HPDE6-E6E7 (cell line): ENCODE measurements around the gene STAMBP.

Source experiments
- DNase-seq: peaks from one replicate; pipeline ENCODE4 v3.0.0; 2011; ENCODE audit warnings: missing footprints; ENCODE audit errors: extremely low spot score

Gene STAMBP

GRCh38 chr2:73906847-73907505, 78.2 kb downstream of the STAMBP start:
- DNase-seq, result no peak

DNA sequence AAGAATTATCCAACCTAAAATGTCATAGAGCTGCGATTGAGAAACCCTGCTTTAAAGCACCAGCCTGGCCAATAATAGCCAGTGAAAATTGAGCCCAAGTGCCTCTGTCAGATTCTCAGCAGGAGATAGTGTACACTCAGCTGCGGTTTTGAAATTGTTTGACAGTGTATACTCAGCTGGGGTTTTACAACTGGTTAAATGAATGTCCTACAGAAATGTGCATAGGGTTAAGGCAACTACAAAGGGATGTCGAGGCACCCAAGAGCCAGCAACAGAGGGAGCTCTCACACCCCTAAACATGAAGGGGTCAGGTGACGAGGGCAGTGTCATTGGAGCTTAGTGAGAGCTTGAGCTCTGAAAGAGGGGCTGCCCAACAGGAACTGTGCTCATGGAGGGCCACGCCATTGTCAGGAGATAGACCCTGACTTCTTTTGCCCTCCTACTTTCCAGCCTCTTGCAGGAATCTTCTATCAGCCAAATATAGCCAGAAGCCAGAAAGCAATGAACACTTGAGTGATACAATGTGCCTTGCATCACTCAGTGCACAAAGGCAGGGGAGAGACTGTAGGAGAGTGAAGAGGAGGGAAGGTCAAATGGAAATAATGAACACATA, 79.2 kb downstream of the STAMBP start:
- peak; percentile 19 for DNase-seq

GRCh38 chr2:73908689-73909652, 80.2 kb downstream of the STAMBP start:
- DNase-seq, result no peak

- no peak for DNase-seq
These were observed 82.2 kb downstream of the STAMBP start for GRCh38 chr2:73910873-73911547.

DNA sequence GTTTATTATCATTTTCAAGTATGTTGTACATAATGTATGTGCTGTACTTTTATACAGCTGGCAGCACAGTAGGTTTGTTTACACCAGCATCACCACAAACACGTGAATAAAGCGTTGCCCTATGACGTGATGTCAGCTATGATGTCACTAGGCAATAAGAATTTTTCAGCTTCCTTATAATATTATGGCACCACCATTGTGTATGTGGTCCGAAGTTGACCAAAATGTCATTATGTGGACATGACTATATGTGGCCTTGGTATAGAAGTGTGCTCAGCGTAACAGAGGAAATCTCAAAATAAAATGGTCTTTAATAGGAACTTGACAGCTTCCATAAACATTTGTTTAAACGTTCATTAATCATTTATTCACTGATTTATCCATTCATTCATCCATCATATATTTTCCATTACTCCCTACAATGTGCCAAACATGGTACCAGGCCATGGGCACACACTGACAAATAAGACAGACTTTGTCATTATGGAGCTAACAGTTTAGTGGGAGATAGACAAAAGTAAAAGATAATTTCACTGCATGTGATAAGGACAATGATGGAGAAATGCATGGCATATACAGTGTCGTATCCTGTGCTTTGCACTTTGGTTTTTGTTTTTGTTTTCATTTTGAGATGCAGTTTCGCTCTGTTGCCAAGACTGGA, 82.9 kb downstream of the STAMBP start:
- no peak for DNase-seq

DNA sequence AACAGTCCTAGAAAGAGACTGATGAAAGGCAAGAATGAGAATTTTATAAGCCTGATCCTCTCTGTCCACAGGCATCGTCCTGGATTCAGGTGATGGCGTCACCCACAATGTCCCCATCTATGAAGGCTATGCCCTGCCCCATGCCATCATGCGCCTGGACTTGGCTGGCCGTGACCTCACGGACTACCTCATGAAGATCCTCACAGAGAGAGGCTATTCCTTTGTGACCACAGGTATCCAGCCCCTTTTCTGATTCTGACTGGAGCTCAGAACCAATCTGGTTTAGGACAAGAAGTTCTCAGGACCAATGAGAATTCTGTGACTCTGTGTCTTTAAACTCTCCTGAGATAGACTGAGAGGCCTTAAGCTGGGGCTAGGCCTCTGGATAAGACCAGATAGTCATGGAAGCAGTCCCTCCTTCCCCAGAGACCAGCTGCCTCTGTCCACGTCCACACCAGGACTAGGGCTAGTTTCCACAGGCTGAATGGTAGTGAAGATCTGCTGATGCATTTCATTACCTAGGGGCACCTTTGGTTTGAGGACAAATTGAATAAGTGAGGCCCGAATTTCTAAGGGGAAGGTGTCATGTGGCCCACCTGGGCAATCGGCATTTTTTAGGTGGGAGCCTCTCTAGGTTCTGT, 84.8 kb downstream of the STAMBP start:
- DNase-seq, result no peak

- no peak for DNase-seq
These were observed 85.9 kb downstream of the STAMBP start for GRCh38 chr2:73914667-73915066.

GRCh38 chr2:73915437-73915993, 86.8 kb downstream of the STAMBP start:
- DNase-seq, result no peak

DNA sequence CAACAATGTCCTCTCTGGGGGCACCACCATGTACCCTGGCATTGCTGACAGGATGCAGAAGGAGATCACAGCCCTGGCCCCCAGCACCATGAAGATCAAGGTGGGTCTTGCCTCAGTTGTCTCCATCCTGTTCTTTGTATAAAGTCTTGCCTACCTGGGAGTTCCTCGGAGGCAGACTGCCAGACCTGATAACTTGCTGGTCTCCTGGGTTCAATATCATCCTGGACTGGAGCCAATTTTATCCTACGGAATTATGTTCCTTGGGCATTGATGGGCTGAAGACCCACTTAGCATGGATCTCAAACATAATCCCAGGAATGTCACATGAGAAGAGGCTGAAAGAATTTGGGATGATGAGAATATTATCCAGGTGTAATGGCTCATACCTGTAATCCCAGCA, 87.9 kb downstream of the STAMBP start:
- DNase-seq, result no peak

DNA sequence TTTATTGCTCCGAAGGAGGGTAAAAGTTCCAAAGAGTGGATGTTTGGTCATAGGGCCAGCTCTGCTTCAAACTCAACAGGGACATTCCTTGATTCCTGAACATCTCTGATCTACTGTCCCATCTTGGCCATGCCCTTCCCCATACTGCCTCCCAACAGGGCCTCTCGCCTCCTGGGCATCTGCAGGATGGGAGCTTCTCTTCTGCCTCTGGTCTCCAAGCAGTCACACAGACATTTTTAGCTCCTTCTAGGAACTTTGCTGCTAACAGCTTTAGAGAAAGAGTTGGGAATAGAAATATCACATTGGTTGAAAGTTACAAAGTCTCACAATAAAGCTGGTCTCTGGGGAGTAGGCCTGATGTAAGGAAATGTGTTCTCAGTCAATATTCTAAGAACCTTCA, 88.5 kb downstream of the STAMBP start:
- DNase-seq, result no peak

- DNase-seq, result no peak
These were observed 89.0 kb downstream of the STAMBP start for GRCh38 chr2:73917696-73918207.

DNA sequence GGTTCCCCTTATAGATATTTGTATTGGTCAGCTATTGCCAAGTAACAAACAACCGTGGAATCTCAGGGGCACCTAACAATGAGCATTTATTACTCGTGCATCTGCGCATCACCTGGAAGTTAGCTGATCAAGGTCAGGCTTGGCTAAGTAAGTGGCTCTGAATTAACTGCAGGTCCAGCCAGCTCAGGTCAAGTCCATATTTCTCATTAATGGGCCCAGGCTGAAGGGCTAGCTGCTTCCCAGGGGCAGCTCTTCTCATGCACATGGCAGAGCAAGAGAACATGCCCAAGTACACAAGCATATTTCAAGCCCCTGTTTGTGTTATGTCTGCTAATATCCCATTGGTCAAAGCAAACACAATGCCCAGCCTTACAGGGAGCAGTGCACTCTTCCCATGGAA, 90.1 kb downstream of the STAMBP start:
- no peak for DNase-seq

DNA sequence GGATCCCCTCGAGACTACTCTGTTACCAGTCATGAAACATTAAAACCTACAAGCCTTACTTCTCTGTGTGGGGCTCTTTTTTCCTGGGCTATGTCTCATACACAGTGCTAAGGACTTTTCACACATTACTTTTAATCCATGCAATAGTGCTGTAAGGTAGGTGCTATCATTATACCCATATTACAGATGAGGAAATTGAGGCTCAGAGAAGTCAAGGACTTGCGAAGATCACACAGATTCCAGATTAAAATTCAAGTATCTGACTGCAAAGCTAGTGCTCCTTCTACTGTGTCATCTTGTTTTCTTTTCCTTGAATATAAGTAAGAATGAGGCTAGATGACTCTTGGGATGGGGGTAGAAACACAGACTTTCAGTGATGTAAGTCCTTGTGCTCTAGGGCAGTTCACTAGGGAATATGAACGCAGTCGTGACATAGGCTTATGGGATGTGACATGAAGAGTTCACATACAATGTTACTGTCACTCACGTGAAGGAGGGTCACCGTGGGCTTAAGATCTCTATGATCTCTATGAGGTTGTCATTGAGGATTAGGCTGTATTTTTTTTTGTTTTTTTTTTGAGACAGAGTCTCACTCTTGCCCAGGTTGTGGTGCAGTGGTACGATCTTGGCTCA, 91.0 kb downstream of the STAMBP start:
- DNase-seq, result no peak

GRCh38 chr2:73920577-73921545, 92.1 kb downstream of the STAMBP start:
- peak; percentile 31 for DNase-seq

DNA sequence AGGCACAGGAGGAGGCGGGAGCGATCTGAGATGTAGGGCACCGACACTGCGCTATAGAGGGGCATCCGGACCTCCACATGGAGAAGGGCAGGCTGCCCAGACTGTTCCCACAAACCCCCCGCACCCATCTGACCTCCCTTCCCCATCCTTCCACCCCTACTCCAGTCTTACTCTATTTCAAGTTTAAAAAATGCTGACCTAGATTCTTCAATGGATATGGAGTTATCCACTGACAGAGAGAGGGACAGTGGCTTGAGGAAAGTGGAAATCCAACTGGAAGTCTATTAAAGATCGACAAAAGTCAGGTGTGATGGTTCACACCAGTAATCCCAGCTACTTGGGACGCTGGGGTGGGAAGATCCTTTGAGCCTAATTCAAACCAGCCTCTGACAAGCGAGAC, 92.8 kb downstream of the STAMBP start:
- DNase-seq, result no peak

- no peak for DNase-seq
These were observed 93.9 kb downstream of the STAMBP start for GRCh38 chr2:73922681-73923080.
